Activated CD8-positive, alpha-beta memory T cell treated with anti-CD3 and anti-CD28 coated beads for 48 hours (primary cell): ENCODE measurements around the gene FAM228B.
"Not testable (repeated sequence)": the region's sequence is repeated elsewhere in the genome, so short reads cannot be mapped to it uniquely, and the experiment has no call there.

Experiments used
- DNase-seq, 3 experiments: peaks; one replicate each; pipeline ENCODE4 v3.0.0-alpha.2; 2020; ENCODE audit warnings: low read depth in 2 of 3, low spot score in 2 of 3

FAM228B gene

GRCh38 chr2:24123195-24123921 is at the start of gene FAM228B, which contains the start of gene PFN4:
Gene FAM228B (plus strand): TSS chr2:24123469. CDS start chr2:24124362, 893 bp downstream.
Gene PFN4 (minus strand): TSS chr2:24123334. CDS start chr2:24122535, 799 bp downstream.
- peak; percentile 34 to 51 (median 40) for DNase-seq

- DNase-seq = no peak
Observed at GRCh38 chr2:24073816-24074215, 49.5 kb upstream of the FAM228B start.

- DNase-seq = no peak
Observed at GRCh38 chr2:24075259-24075658, 48.0 kb upstream of the FAM228B start.

GRCh38 chr2:24075915-24076848 is 47.1 kb upstream of the FAM228B start, which contains the start of gene SF3B6:
Gene SF3B6 (minus strand): TSS chr2:24076326. CDS start chr2:24076229, 97 bp downstream.
- peak; percentile 95 to 98 (median 96) for DNase-seq

GRCh38 chr2:24076849-24077534 is 46.3 kb upstream of the FAM228B start:
- DNase-seq = peak in 1 of 3 experiments; percentile 21

GRCh38 chr2:24077535-24077877 is 45.8 kb upstream of the FAM228B start:
- DNase-seq = no peak

GRCh38 chr2:24077879-24078278 is 45.4 kb upstream of the FAM228B start:
- no peak for DNase-seq

GRCh38 chr2:24080701-24081100 is 42.6 kb upstream of the FAM228B start:
- no peak for DNase-seq

GRCh38 chr2:24082787-24083566 is 40.3 kb upstream of the FAM228B start:
- DNase-seq = no peak

GRCh38 chr2:24083567-24084385 is 39.5 kb upstream of the FAM228B start:
- DNase-seq = peak in 1 of 3 experiments; percentile 16

GRCh38 chr2:24084386-24085199 is 38.7 kb upstream of the FAM228B start, which contains the start of gene TP53I3:
Gene TP53I3 (minus strand): TSS chr2:24084834. CDS start chr2:24084326, 508 bp downstream.
- peak; percentile 70 to 81 (median 74) for DNase-seq

- no peak for DNase-seq
Observed at GRCh38 chr2:24085200-24085489, 38.1 kb upstream of the FAM228B start.

- DNase-seq = no peak
Observed at GRCh38 chr2:24086241-24086640, 37.0 kb upstream of the FAM228B start.

GRCh38 chr2:24087032-24087431 is 36.2 kb upstream of the FAM228B start:
- DNase-seq = no peak

GRCh38 chr2:24088821-24089359 is 34.4 kb upstream of the FAM228B start:
- DNase-seq = no peak

GRCh38 chr2:24093270-24093669 is 30.0 kb upstream of the FAM228B start:
- not testable (repeated sequence) for DNase-seq

- not testable (repeated sequence) for DNase-seq
Observed at GRCh38 chr2:24095171-24095677, 28.0 kb upstream of the FAM228B start.

- not testable (repeated sequence) for DNase-seq
Observed at GRCh38 chr2:24100732-24101131, 22.5 kb upstream of the FAM228B start.
